Mesothelial cell of epicardium (in vitro differentiated cells): ENCODE results near the gene GPD1. TPM values are rescaled to one million over a fixed set of nuclear protein-coding genes. Genes with fewer than 3 reads are reported as not detected.
A peak's percentile ranks its signal among the peaks of the same experiment; 100 is the strongest.

Experiments
- DNase-seq, 2 experiments: peaks; one replicate each; pipeline ENCODE4 v3.0.0; 2021; ENCODE audit warnings: low spot score in 2 of 2; ENCODE audit not compliant: unreplicated experiment in 2 of 2
- H3K27ac Mint-ChIP-seq: 2 replicates; pipeline ENCODE4 v1.8.0; 2021; ENCODE audit warnings: mixed read lengths
- H3K27me3 Mint-ChIP-seq: 2 replicates; pipeline ENCODE4 v1.8.0; 2021; ENCODE audit warnings: low read depth, mixed read lengths
- H3K36me3 Mint-ChIP-seq: 2 replicates; pipeline ENCODE4 v1.8.0; 2021; ENCODE audit warnings: mixed read lengths
- H3K4me1 Mint-ChIP-seq: 2 replicates; pipeline ENCODE4 v1.8.0; 2021; ENCODE audit warnings: mixed read lengths
- H3K4me3 Mint-ChIP-seq: 2 replicates; pipeline ENCODE4 v1.8.0; 2021; ENCODE audit warnings: mild to moderate bottlenecking, moderate library complexity, mixed read lengths
- H3K9me3 Mint-ChIP-seq: 2 replicates; pipeline ENCODE4 v1.8.0; 2021; ENCODE audit warnings: mixed read lengths
- total RNA-seq: library from RNA; stranded (reverse); gene quantifications from 3 replicates; pipeline ENCODE4 v1.2.1, GENCODE V29; 2021
- TF ChIP-seq, protein P1 (sequence below): fragments of 200-600 bp; sonication (generic); IDR thresholded peaks from one replicate; pipeline ENCODE4 v1.5.0; 2021; ENCODE audit warnings: antibody characterized with exemption; ENCODE audit not compliant: unreplicated experiment

GPD1 gene
- total RNA-seq, 1 donor from 2014 or later = 0.72 TPM

DNA sequence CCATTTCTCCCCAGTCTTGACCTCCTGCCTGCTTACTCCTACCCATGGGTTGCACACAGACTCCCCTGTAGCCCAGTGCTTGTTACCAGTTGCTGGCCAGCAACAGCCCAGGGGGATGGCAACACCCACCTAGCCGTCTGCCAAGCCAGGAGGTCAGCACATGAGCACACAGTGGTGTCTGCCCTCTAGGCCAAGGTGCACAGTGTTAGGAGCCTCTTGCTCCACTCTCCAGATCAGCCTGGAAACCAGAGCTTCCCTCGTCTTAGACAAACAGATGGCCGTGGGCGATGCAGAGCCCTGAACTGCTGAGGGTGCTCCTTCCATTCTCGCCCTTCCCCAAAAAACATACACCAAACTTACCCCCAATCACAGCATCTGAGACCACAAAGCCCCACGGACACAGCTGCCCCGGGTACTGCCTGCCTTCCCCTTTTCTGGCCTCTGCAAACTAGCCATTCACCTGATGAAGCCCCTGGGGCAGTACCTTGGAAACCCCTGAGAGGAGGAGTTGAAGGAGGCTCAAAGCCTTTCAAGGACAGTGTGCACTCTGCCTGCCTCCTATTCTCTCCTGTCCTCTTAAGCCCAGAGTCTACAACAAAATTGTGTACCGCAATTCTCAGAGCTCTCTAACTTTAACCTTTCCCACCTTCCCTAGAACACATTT, 1.0 kb upstream of the GPD1 start:
- no peaks in the 10 kb centered on the region for H3K9me3 Mint-ChIP-seq
- peak overlapping the region; percentile 30 for H3K27ac Mint-ChIP-seq
- TF ChIP-seq, protein P1, sequence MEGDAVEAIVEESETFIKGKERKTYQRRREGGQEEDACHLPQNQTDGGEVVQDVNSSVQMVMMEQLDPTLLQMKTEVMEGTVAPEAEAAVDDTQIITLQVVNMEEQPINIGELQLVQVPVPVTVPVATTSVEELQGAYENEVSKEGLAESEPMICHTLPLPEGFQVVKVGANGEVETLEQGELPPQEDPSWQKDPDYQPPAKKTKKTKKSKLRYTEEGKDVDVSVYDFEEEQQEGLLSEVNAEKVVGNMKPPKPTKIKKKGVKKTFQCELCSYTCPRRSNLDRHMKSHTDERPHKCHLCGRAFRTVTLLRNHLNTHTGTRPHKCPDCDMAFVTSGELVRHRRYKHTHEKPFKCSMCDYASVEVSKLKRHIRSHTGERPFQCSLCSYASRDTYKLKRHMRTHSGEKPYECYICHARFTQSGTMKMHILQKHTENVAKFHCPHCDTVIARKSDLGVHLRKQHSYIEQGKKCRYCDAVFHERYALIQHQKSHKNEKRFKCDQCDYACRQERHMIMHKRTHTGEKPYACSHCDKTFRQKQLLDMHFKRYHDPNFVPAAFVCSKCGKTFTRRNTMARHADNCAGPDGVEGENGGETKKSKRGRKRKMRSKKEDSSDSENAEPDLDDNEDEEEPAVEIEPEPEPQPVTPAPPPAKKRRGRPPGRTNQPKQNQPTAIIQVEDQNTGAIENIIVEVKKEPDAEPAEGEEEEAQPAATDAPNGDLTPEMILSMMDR = no peak
- no peak for DNase-seq
- peaks cover 9% of the 10 kb centered on the region for H3K4me1 Mint-ChIP-seq
- H3K36me3 Mint-ChIP-seq = peaks cover 25% of the 10 kb centered on the region
- H3K4me3 Mint-ChIP-seq = no peak overlapping the region
- no peaks in the 10 kb centered on the region for H3K27me3 Mint-ChIP-seq

DNA sequence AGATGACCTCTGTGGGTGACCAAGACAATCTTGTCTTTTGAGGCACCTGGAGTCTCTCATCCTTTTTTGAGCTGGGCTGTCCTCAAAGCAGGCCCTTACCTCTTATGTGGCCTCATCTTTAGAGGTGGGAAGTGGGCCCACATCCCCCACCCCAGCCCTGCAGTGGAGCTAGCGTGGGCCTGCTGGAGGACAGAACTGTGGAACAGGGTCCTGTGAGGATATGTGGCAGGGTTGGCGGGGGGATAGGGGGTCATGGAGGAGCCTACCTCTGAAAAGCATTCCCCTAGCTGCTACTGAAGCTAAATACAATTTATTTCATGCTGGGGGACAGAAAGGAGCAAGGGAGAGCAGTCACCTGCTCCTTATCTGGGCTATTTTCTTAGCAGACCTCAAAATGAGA, 457 bp upstream of the GPD1 start:
- DNase-seq = no peak
- TF ChIP-seq, protein P1 = no peak
- Mint-ChIP-seq H3K9me3 (no peaks in the 10 kb centered on the region), H3K36me3 (peaks cover 19% of the 10 kb centered on the region), H3K4me1 (peaks cover 9% of the 10 kb centered on the region), H3K4me3 (no peak overlapping the region), H3K27ac (no peak overlapping the region), H3K27me3 (no peaks in the 10 kb centered on the region)

DNA sequence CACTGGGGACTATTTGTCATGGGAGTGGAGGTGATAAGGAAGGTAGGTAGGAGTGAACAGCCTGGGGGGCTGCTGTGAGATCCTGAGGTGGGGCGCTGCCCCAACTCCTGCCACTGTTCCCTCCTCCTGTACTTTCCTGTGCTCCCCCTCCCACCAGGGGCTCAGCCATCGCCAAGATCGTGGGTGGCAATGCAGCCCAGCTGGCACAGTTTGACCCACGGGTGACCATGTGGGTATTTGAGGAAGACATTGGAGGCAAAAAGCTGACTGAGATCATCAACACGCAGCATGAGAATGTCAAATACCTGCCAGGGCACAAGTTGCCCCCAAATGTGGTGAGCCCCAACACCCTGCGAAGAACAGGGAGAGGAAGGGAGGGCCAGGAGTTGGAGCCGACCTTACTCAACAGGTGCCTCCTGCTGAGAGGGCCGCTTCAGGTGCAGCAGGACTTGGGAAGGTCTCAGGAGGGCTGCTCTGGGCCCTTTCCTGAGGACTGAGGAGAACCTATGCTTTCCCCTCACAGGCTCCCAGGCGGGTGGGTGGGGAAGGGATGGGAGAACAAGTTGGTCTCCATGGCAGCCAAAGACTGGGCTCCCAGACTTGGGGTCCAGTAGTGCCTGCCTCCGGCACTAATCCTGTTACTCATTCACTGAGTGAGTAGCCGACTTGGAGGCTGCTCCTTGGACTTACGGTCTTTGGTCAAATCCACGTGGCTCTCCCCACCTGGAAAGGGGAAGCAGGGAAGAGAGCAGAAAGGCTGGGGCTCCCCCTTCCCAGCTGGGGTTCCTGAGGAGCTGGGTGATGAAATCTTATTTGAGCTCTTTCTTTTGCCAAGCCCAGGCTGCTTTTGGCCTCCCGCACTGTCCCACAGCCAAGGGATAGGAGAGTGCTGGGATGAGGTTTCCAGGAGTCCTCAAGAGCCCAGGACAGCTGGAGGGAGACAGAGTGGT, 884 bp downstream of the GPD1 start:
- Mint-ChIP-seq H3K27me3 (no peaks in the 10 kb centered on the region), H3K9me3 (no peaks in the 10 kb centered on the region), H3K36me3 (peaks cover 7% of the 10 kb centered on the region), H3K27ac (peak overlapping the region; percentile 30), H3K4me3 (no peak overlapping the region), H3K4me1 (peaks cover 9% of the 10 kb centered on the region)
- TF ChIP-seq, protein P1 = no peak
- no peak for DNase-seq

DNA sequence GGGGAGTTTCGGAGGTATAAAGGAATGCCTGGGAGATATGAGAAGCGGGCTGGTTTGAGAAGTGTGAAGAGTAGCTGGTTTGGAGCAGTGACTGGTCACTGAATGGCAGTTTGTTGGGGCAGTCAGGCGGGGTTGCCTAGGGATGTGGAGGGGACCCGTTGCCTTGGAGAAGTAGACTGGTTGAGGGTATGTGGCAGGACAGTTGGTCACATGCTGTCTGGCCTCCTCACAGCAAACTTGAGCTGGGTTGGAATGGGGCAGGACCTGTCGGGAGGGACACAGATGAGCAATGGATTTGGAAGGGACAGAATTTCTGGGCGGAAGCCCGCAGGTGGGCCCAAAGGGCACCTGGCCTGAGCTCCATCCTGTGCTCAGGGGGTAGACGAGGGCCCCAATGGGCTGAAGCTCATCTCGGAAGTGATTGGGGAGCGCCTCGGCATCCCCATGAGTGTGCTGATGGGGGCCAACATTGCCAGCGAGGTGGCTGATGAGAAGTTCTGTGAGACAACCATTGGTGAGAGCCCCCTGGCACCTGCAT, 2.2 kb downstream of the GPD1 start:
- Mint-ChIP-seq H3K36me3 (peaks cover 3% of the 10 kb centered on the region), H3K9me3 (no peaks in the 10 kb centered on the region), H3K27ac (no peak overlapping the region), H3K27me3 (no peaks in the 10 kb centered on the region), H3K4me1 (peaks cover 12% of the 10 kb centered on the region), H3K4me3 (no peak overlapping the region)
- DNase-seq = no peak
- TF ChIP-seq, protein P1 = no peak

DNA sequence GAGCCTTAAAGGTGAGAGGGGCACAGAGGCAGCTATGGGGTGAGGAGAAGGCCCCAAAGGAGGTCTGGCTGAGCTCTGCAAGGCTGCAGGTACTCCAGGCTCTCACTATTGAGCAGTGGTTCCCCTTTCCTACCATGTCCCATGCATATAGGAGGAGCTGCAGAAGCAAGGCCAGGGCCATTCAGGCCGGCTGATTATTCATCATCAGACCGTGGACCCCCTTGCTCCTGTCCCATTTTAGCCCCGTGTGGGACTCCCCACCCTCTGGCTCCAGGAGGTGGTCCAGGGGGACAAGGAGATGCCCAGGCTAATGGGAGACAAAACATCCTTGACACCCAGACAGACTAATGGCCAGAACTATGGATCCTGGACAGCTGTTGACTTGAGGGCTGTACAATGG, 3.1 kb downstream of the GPD1 start:
- TF ChIP-seq, protein P1 = no peak
- Mint-ChIP-seq H3K4me3 (no peak overlapping the region), H3K27ac (no peak overlapping the region), H3K4me1 (peaks cover 14% of the 10 kb centered on the region), H3K36me3 (no peaks in the 10 kb centered on the region), H3K9me3 (no peaks in the 10 kb centered on the region), H3K27me3 (no peaks in the 10 kb centered on the region)
- no peak for DNase-seq
